ENCODE results near the gene ARL6IP5. TPM values are rescaled to one million over a fixed set of nuclear protein-coding genes. Genes with fewer than 3 reads are reported as not detected.

The ARL6IP5 gene
- total RNA-seq, 1 donor from 2014 or later, result 132 TPM

DNA sequence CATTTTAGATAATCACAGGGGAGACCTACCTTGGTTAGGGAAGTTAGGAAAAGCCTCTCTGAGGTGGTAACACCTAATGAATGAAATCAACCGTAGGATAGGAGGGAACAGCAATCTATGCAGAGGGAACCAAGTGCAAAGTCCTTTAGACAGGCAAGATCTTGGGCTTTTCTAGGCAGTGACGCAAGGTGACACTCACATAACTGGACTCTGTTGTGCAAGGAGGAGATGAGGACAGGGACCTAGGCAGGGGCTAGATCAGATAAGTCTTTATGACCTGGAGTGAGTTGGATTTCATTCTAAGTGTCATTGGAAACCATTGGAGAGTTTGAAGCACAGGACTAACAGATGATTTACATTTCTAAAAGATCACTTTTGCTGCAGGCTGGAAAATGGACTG, 42.3 kb downstream of the ARL6IP5 start:
- peaks cover 8% of the 10 kb centered on the region for H3K4me1 ChIP-seq
- H3K4me3 ChIP-seq, result no peak overlapping the region
- no peak for DNase-seq
- intact Hi-C loops (cut with DNase I), result no loop called here
- H3K9me3 ChIP-seq, result no peaks in the 10 kb centered on the region
- ATAC-seq, result no peak
- no peaks in the 10 kb centered on the region for H3K36me3 ChIP-seq
- no peaks in the 10 kb centered on the region for H3K27me3 ChIP-seq
- TF ChIP-seq, protein P1, sequence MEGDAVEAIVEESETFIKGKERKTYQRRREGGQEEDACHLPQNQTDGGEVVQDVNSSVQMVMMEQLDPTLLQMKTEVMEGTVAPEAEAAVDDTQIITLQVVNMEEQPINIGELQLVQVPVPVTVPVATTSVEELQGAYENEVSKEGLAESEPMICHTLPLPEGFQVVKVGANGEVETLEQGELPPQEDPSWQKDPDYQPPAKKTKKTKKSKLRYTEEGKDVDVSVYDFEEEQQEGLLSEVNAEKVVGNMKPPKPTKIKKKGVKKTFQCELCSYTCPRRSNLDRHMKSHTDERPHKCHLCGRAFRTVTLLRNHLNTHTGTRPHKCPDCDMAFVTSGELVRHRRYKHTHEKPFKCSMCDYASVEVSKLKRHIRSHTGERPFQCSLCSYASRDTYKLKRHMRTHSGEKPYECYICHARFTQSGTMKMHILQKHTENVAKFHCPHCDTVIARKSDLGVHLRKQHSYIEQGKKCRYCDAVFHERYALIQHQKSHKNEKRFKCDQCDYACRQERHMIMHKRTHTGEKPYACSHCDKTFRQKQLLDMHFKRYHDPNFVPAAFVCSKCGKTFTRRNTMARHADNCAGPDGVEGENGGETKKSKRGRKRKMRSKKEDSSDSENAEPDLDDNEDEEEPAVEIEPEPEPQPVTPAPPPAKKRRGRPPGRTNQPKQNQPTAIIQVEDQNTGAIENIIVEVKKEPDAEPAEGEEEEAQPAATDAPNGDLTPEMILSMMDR (IDR thresholded peaks at IDR 0.05), result no peak
- no peak overlapping the region for H3K27ac ChIP-seq

DNA sequence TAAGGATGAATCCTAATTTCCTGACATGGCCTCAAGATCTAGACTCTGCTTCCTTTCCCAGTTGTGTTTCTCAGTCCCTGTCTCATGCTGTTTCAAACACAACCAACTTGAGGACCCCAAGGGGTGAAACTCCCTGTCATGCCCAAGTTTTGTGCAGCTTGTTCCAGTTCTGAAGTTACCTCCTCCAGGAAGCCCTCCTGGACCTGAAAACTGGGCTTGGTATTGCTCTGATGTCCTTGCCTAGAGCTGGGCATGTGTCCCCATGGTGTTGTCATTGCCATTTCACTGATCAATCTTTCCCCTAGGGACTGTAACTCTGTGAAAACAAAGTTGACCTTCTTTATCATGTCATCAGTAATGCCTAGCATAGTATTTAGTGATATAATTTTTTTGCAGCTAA, 43.8 kb downstream of the ARL6IP5 start:
- DNase-seq (no peak), ATAC-seq (no peak)
- H3K9me3 ChIP-seq, result no peaks in the 10 kb centered on the region
- no peak overlapping the region for H3K27ac ChIP-seq
- H3K4me3 ChIP-seq, result no peak overlapping the region
- TF ChIP-seq, protein P1 (IDR thresholded peaks at IDR 0.05), result no peak
- no peaks in the 10 kb centered on the region for H3K36me3 ChIP-seq
- H3K27me3 ChIP-seq, result no peaks in the 10 kb centered on the region
- intact Hi-C loops (cut with DNase I), result no loop called here
- no peaks in the 10 kb centered on the region for H3K4me1 ChIP-seq

DNA sequence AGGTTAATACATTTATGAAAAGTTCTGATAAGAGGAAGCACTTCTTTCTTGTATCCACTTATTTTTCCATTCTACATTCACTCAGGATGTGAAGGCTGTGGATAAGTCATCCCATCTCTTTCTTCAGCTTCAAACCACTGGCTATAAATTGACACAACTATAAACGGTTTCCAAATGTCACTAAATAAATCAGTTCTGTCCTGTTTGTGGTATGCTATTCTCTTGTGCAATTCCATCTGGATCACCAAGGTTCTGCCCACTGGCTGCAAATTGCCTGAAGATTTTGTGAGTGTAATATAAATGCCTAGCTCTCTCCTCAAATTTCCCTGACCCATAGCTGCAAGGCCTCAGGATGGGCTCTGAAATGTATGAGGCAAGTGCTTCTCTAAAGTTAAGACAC, 44.8 kb downstream of the ARL6IP5 start:
- Histone ChIP-seq H3K36me3 (no peaks in the 10 kb centered on the region), H3K9me3 (no peaks in the 10 kb centered on the region), H3K27ac (no peak overlapping the region), H3K27me3 (no peaks in the 10 kb centered on the region), H3K4me3 (no peak overlapping the region), H3K4me1 (no peaks in the 10 kb centered on the region)
- ATAC-seq (no peak), DNase-seq (no peak)
- intact Hi-C loops (cut with DNase I), result no loop called here
- TF ChIP-seq, protein P1 (IDR thresholded peaks at IDR 0.05), result no peak

DNA sequence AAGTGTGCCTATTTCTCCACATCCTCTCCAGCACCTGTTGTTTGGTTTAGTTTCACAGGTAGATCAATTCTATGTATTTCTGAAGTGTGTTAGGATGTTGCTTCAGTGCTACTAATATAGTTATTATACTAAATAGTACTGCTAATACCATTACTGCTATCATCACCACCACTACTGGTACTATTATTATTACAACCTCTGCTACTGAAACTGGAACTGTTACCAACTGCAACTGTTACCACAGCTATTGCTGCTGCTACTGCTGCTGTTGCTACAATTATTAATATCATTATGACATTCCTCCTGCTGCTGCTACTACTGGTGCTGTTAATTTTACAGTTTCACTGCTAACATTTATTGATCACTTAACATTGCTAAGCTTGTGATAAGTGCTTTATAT, 46.0 kb downstream of the ARL6IP5 start:
- Histone ChIP-seq H3K4me3 (no peak overlapping the region), H3K9me3 (no peaks in the 10 kb centered on the region), H3K27me3 (no peaks in the 10 kb centered on the region), H3K4me1 (no peaks in the 10 kb centered on the region), H3K36me3 (no peaks in the 10 kb centered on the region), H3K27ac (no peak overlapping the region)
- intact Hi-C loops (cut with DNase I), result no loop called here
- TF ChIP-seq, protein P1 (IDR thresholded peaks at IDR 0.05), result no peak
- DNase-seq, result no peak
- no peak for ATAC-seq

DNA sequence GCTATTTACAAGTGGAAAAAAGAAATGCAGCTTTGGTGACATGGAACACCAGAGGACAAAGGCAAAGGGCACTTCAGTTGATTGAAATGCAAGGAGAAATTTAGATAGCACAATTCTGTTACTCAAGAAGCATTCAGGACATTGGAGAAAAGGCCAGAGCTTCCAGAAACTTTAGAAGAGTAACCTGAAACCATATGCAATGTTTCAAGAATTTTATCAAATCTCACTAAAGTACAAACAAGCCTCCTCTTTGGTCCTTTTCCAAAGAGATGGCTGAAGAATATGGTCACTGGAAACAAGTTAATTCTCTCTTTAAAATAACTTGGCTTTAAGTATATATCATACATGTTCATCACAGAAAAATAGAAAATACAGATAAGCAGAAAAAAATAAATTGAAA, 52.3 kb downstream of the ARL6IP5 start:
- TF ChIP-seq, protein P1 (IDR thresholded peaks at IDR 0.05), result no peak
- Histone ChIP-seq H3K27me3 (no peaks in the 10 kb centered on the region), H3K4me1 (no peaks in the 10 kb centered on the region), H3K4me3 (no peak overlapping the region), H3K36me3 (no peaks in the 10 kb centered on the region), H3K9me3 (no peaks in the 10 kb centered on the region), H3K27ac (no peak overlapping the region)
- intact Hi-C loops (cut with DNase I), result no loop called here
- no peak for ATAC-seq
- no peak for DNase-seq

- no peaks in the 10 kb centered on the region for H3K4me1 ChIP-seq
- ATAC-seq (no peak), DNase-seq (no peak)
- H3K36me3 ChIP-seq, result no peaks in the 10 kb centered on the region
- intact Hi-C loops (cut with DNase I), result no loop called here
- H3K27ac ChIP-seq, result no peak overlapping the region
- TF ChIP-seq, protein P1 (IDR thresholded peaks at IDR 0.05), result no peak
- H3K27me3 ChIP-seq, result no peaks in the 10 kb centered on the region
- no peak overlapping the region for H3K4me3 ChIP-seq
- H3K9me3 ChIP-seq, result no peaks in the 10 kb centered on the region
Measured at GRCh38 chr3:69137412-69137811, 52.7 kb downstream of the ARL6IP5 start.
